Measurements from ENCODE around the gene RBBP8NL.

Gene RBBP8NL

DNA sequence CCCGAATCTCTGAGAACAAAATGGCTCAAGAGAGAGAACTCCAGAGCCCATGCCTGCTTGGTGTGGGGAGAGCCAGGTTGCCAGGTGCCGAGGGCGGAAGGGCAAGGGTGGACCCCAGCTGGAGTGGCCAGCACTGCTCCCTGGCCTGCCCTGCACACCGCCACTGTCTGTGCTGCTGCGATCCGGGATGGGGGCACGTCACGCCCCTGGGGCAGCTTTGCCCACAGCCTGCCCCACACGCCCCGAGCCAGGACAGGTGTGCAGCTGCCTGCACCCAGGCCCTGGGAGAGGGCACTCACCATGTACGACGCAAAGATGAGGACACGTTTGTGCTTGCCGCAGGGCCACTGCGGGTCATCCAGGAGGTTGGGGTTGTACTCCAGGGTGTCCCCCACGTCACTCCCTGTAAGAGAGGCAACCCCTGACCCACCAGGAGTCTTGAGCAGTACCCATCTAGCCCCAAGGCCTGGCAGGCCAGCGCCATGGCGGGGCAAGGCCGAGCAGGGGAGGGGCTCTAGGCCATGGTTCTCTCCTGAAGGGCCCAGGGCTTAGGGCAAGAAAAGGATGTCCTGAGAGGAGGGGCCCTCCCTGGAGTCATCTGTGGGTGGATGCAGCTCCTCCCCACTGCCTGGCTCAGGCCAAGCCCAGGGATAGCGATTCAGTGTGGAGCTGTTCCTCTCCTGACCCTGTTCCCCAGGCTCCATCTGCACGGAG is 34.6 kb downstream of the RBBP8NL start:
- H3K79me2 ChIP-seq (ENCODE audit: control insufficient read depth, insufficient read depth, low read length, poor library complexity) = no peaks in the 10 kb centered on the region
- H3K4me2 ChIP-seq (ENCODE audit: low read length) = no peak overlapping the region
- H3K18ac ChIP-seq (ENCODE audit: low read length) = no peak overlapping the region
- H3K14ac ChIP-seq (ENCODE audit: low read length) = no peak overlapping the region
- no peak overlapping the region for H4K8ac ChIP-seq (ENCODE audit: low read depth, low read length)
- H2BK5ac ChIP-seq (ENCODE audit: low read depth, low read length, poor library complexity) = no peak overlapping the region
- no CpG with 5 or more reads among the region's 21 CpGs for WGBS (ENCODE audit: extremely low coverage, insufficient coverage, insufficient read length)
- no peak overlapping the region for H3K27ac ChIP-seq (ENCODE audit: low read depth, low read length)
- H3K4me3 ChIP-seq (ENCODE audit: low read depth, low read length) = no peak overlapping the region
- H3K79me1 ChIP-seq (ENCODE audit: low read length) = no peaks in the 10 kb centered on the region
- H3K27me3 ChIP-seq (ENCODE audit: insufficient read depth, low read length) = no peaks in the 10 kb centered on the region
- H3K4ac ChIP-seq (ENCODE audit: low read depth, low read length) = no peak overlapping the region
- no peak overlapping the region for H2AK5ac ChIP-seq (ENCODE audit: low read length)
- H3K9ac ChIP-seq (ENCODE audit: low read length) = no peak overlapping the region
- H4K91ac ChIP-seq (ENCODE audit: low read depth, low read length) = no peak overlapping the region
- peaks cover under 1% of the 10 kb centered on the region for H3K9me3 ChIP-seq (ENCODE audit: insufficient read depth, low read depth, low read length)
- peaks cover 63 to 73% of the 10 kb centered on the region in 2 experiments for H3K36me3 ChIP-seq (ENCODE audit: control insufficient read depth in 1 of 2, insufficient read depth in 2 of 2, low read length in 2 of 2)
- no peak for DNase-seq
- no peak overlapping the region for H2AFZ ChIP-seq (ENCODE audit: insufficient read depth, low read length, poor library complexity)
- H3K4me1 ChIP-seq (ENCODE audit: control insufficient read depth in 1 of 2, insufficient read depth in 2 of 2, low read length in 2 of 2) = peaks cover 2 to 4% of the 10 kb centered on the region in 2 experiments
- H2BK120ac ChIP-seq (ENCODE audit: insufficient read depth, low read length, poor library complexity) = no peak overlapping the region
- H4K12ac ChIP-seq (ENCODE audit: low read depth, low read length) = no peak overlapping the region
- no peak overlapping the region for H3K23ac ChIP-seq (ENCODE audit: low read length)
- H2BK12ac ChIP-seq (ENCODE audit: low read length) = no peak overlapping the region

- no peak for DNase-seq
- Histone ChIP-seq H3K14ac (ENCODE audit: low read length) (no peak overlapping the region), H3K4me1 (ENCODE audit: control insufficient read depth in 1 of 2, insufficient read depth in 2 of 2, low read length in 2 of 2) (peaks cover 4 to 8% of the 10 kb centered on the region in 2 experiments), H3K36me3 (ENCODE audit: control insufficient read depth in 1 of 2, insufficient read depth in 2 of 2, low read length in 2 of 2) (peaks cover 65 to 70% of the 10 kb centered on the region in 2 experiments), H2AK5ac (ENCODE audit: low read length) (no peak overlapping the region), H2BK12ac (ENCODE audit: low read length) (no peak overlapping the region), H3K4me3 (ENCODE audit: low read depth, low read length) (no peak overlapping the region), H4K12ac (ENCODE audit: low read depth, low read length) (no peak overlapping the region), H3K79me1 (ENCODE audit: low read length) (peaks cover 3% of the 10 kb centered on the region), H4K8ac (ENCODE audit: low read depth, low read length) (no peak overlapping the region), H3K23ac (ENCODE audit: low read length) (no peak overlapping the region), H3K4me2 (ENCODE audit: low read length) (no peak overlapping the region), H2BK5ac (ENCODE audit: low read depth, low read length, poor library complexity) (no peak overlapping the region), H4K91ac (ENCODE audit: low read depth, low read length) (no peak overlapping the region), H2AFZ (ENCODE audit: insufficient read depth, low read length, poor library complexity) (no peak overlapping the region), H3K27me3 (ENCODE audit: insufficient read depth, low read length) (no peaks in the 10 kb centered on the region), H2BK120ac (ENCODE audit: insufficient read depth, low read length, poor library complexity) (no peak overlapping the region), H3K18ac (ENCODE audit: low read length) (no peak overlapping the region), H3K27ac (ENCODE audit: low read depth, low read length) (no peak overlapping the region), H3K79me2 (ENCODE audit: control insufficient read depth, insufficient read depth, low read length, poor library complexity) (peaks cover 5% of the 10 kb centered on the region), H3K4ac (ENCODE audit: low read depth, low read length) (no peak overlapping the region), H3K9me3 (ENCODE audit: insufficient read depth, low read depth, low read length) (no peaks in the 10 kb centered on the region), H3K9ac (ENCODE audit: low read length) (no peak overlapping the region)
- WGBS (ENCODE audit: extremely low coverage, insufficient coverage, insufficient read length) = no CpG with 5 or more reads among the region's 10 CpGs
These were observed 35.3 kb downstream of the RBBP8NL start for GRCh38 chr20:62392077-62392418.

DNA sequence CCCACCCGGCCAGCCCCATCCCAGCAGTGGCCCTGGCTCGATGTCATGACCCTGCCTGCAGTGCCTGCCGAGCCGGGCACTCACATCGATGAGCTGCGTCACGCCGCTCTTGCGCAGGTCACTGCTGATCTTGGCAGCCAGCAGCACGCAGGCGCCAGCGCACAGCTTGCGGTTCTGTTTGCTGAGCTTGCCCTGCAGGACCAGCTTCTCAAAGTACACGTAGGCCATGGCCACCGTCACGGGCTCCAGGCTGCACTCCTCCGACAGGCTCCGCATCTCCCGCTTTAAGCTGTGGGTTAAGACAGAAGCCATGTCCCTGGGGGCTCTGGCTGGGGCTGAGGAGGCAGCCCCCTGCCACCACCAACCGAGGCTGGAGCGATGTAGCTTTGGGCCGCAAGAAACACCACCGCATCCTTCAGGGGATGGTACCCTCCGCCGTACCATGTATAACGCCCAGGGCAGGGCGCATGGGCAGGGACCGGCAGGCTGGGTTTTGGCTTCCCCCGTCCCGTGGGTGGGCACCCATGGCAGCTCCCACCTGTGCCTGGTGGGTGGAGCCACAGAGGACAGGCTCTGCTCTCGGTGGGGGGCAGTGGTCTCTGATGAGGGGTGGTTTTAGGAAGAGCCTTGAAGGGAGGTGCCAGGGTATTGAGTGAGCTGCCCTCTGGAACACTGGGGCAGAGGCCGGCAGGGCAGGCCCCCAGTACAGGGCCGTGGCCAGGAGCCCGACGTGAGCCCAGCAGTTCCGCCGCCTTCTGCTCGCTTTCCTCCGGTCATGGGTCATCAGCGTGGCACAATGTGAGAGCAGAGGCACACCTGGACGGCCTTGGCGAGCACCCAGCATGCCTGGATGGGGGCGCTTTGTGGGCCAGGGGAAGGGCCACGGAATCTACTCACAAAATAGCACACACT is 35.9 kb downstream of the RBBP8NL start:
- Histone ChIP-seq H3K23ac (ENCODE audit: low read length) (no peak overlapping the region), H3K9ac (ENCODE audit: low read length) (no peak overlapping the region), H3K4me3 (ENCODE audit: low read depth, low read length) (no peak overlapping the region), H3K9me3 (ENCODE audit: insufficient read depth, low read depth, low read length) (no peaks in the 10 kb centered on the region), H3K4me1 (ENCODE audit: control insufficient read depth in 1 of 2, insufficient read depth in 2 of 2, low read length in 2 of 2) (peaks cover 4 to 8% of the 10 kb centered on the region in 2 experiments), H3K27ac (ENCODE audit: low read depth, low read length) (no peak overlapping the region), H2BK120ac (ENCODE audit: insufficient read depth, low read length, poor library complexity) (no peak overlapping the region), H3K79me1 (ENCODE audit: low read length) (peaks cover 7% of the 10 kb centered on the region), H3K4me2 (ENCODE audit: low read length) (no peak overlapping the region), H2AK5ac (ENCODE audit: low read length) (no peak overlapping the region), H4K8ac (ENCODE audit: low read depth, low read length) (no peak overlapping the region), H4K91ac (ENCODE audit: low read depth, low read length) (no peak overlapping the region), H2AFZ (ENCODE audit: insufficient read depth, low read length, poor library complexity) (no peak overlapping the region), H2BK5ac (ENCODE audit: low read depth, low read length, poor library complexity) (no peak overlapping the region), H3K4ac (ENCODE audit: low read depth, low read length) (no peak overlapping the region), H3K14ac (ENCODE audit: low read length) (no peak overlapping the region), H2BK12ac (ENCODE audit: low read length) (no peak overlapping the region), H3K27me3 (ENCODE audit: insufficient read depth, low read length) (no peaks in the 10 kb centered on the region), H3K18ac (ENCODE audit: low read length) (no peak overlapping the region), H3K36me3 (ENCODE audit: control insufficient read depth in 1 of 2, insufficient read depth in 2 of 2, low read length in 2 of 2) (peaks cover 65 to 70% of the 10 kb centered on the region in 2 experiments), H3K79me2 (ENCODE audit: control insufficient read depth, insufficient read depth, low read length, poor library complexity) (peaks cover 8% of the 10 kb centered on the region), H4K12ac (ENCODE audit: low read depth, low read length) (no peak overlapping the region)
- no CpG with 5 or more reads among the region's 44 CpGs for WGBS (ENCODE audit: extremely low coverage, insufficient coverage, insufficient read length)
- DNase-seq = no peak

GRCh38 chr20:62390317-62391164 is 36.8 kb downstream of the RBBP8NL start:
- H4K8ac ChIP-seq (ENCODE audit: low read depth, low read length) = no peak overlapping the region
- H2BK120ac ChIP-seq (ENCODE audit: insufficient read depth, low read length, poor library complexity) = no peak overlapping the region
- DNase-seq = no peak
- H2BK12ac ChIP-seq (ENCODE audit: low read length) = no peak overlapping the region
- no peak overlapping the region for H2AFZ ChIP-seq (ENCODE audit: insufficient read depth, low read length, poor library complexity)
- H3K27me3 ChIP-seq (ENCODE audit: insufficient read depth, low read length) = no peaks in the 10 kb centered on the region
- H3K79me1 ChIP-seq (ENCODE audit: low read length) = peaks cover 12% of the 10 kb centered on the region
- no peak overlapping the region for H3K4ac ChIP-seq (ENCODE audit: low read depth, low read length)
- H3K27ac ChIP-seq (ENCODE audit: low read depth, low read length) = no peak overlapping the region
- H3K14ac ChIP-seq (ENCODE audit: low read length) = no peak overlapping the region
- no peak overlapping the region for H3K4me2 ChIP-seq (ENCODE audit: low read length)
- H3K9ac ChIP-seq (ENCODE audit: low read length) = no peak overlapping the region
- no peak overlapping the region for H3K18ac ChIP-seq (ENCODE audit: low read length)
- H3K4me1 ChIP-seq (ENCODE audit: control insufficient read depth in 1 of 2, insufficient read depth in 2 of 2, low read length in 2 of 2) = peaks cover 4 to 8% of the 10 kb centered on the region in 2 experiments
- no CpG with 5 or more reads among the region's 29 CpGs for WGBS (ENCODE audit: extremely low coverage, insufficient coverage, insufficient read length)
- H4K91ac ChIP-seq (ENCODE audit: low read depth, low read length) = no peak overlapping the region
- no peak overlapping the region for H2BK5ac ChIP-seq (ENCODE audit: low read depth, low read length, poor library complexity)
- peaks cover 14% of the 10 kb centered on the region for H3K79me2 ChIP-seq (ENCODE audit: control insufficient read depth, insufficient read depth, low read length, poor library complexity)
- H4K12ac ChIP-seq (ENCODE audit: low read depth, low read length) = no peak overlapping the region
- H3K4me3 ChIP-seq (ENCODE audit: low read depth, low read length) = no peak overlapping the region
- no peak overlapping the region for H2AK5ac ChIP-seq (ENCODE audit: low read length)
- H3K23ac ChIP-seq (ENCODE audit: low read length) = no peak overlapping the region
- no peaks in the 10 kb centered on the region for H3K9me3 ChIP-seq (ENCODE audit: insufficient read depth, low read depth, low read length)
- peaks cover 65 to 67% of the 10 kb centered on the region in 2 experiments for H3K36me3 ChIP-seq (ENCODE audit: control insufficient read depth in 1 of 2, insufficient read depth in 2 of 2, low read length in 2 of 2)
